Umbilical cord (tissue), 2 donors: ENCODE data around the gene MZT2A. TPM values are rescaled to one million over a fixed set of nuclear protein-coding genes. Genes with fewer than 3 reads are reported as not detected.
"Not testable (repeated sequence)": the region's sequence is repeated elsewhere in the genome, so short reads cannot be mapped to it uniquely, and the experiment has no call there.

Experiments used
- DNase-seq: peaks from one replicate; pipeline ENCODE4 v3.0.0-alpha.2; 2015; ENCODE audit warnings: low spot score
- total RNA-seq: library from RNA; depleted of rRNA; stranded (reverse); fragments of >200 nt; gene quantifications from one replicate; pipeline ENCODE4 v1.2.3, GENCODE V29; 2014; ENCODE audit warnings: low replicate concordance; ENCODE audit not compliant: insufficient read depth

MZT2A gene, protein sequence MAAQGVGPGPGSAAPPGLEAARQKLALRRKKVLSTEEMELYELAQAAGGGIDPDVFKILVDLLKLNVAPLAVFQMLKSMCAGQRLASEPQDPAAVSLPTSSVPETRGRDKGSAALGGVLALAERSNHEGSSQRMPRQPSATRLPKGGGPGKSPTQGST
- 59.2 TPM for total RNA-seq

DNA sequence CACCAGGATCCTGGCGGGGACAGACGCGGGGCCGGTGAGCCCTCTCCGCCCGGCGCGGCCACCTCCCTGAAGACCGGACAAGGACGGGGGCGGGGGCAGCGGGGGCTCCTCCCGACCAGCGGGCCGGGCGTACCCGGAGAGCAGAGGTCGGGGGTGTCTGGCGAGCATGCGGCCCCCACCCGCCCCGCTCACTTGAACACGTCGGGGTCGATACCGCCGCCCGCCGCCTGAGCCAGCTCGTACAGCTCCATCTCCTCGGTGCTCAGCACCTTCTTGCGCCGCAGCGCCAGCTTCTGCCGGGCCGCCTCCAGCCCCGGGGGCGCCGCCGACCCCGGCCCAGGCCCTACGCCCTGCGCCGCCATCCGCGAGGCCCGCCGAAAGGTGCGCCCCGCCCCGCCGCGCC is at the start of gene MZT2A:
Gene MZT2A, minus strand, starts transcription at position 383 of the 403 bp plus-strand sequence. Its CDS starts 21 bp downstream, at position 362.
- not testable (repeated sequence) for DNase-seq

GRCh38 chr2:131538856-131539255 is 46.7 kb upstream of the MZT2A start:
- not testable (repeated sequence) for DNase-seq

DNA sequence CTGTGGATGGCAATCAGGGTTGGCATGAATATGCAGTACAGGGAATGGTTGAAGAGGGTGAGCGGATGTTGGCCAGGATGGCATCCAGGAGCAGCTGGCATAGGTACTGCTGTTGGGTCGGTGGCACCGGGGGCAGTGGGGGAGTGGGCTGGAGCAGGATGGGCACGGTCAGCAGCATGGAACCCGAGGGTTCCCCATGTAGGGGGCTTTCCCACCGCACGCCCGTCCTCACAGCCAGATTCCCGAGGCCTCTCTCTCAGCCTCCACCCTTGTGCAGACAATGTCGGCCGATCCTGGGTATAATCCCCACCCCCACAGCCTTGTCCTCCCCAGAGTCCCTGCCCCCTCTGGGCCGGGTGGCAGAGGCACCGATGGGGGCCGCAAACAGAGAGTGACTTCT is 44.6 kb upstream of the MZT2A start:
- DNase-seq: not testable (repeated sequence)

- DNase-seq: not testable (repeated sequence)
Measured at GRCh38 chr2:131535951-131536826, 44.0 kb upstream of the MZT2A start.

- no peak for DNase-seq
Measured at GRCh38 chr2:131535526-131535925, 43.3 kb upstream of the MZT2A start.

- not testable (repeated sequence) for DNase-seq
Measured at GRCh38 chr2:131534965-131535364, 42.8 kb upstream of the MZT2A start.

- not testable (repeated sequence) for DNase-seq
Measured at GRCh38 chr2:131534317-131534672, 42.1 kb upstream of the MZT2A start.

- not testable (repeated sequence) for DNase-seq
Measured at GRCh38 chr2:131533609-131534316, 41.6 kb upstream of the MZT2A start.

DNA sequence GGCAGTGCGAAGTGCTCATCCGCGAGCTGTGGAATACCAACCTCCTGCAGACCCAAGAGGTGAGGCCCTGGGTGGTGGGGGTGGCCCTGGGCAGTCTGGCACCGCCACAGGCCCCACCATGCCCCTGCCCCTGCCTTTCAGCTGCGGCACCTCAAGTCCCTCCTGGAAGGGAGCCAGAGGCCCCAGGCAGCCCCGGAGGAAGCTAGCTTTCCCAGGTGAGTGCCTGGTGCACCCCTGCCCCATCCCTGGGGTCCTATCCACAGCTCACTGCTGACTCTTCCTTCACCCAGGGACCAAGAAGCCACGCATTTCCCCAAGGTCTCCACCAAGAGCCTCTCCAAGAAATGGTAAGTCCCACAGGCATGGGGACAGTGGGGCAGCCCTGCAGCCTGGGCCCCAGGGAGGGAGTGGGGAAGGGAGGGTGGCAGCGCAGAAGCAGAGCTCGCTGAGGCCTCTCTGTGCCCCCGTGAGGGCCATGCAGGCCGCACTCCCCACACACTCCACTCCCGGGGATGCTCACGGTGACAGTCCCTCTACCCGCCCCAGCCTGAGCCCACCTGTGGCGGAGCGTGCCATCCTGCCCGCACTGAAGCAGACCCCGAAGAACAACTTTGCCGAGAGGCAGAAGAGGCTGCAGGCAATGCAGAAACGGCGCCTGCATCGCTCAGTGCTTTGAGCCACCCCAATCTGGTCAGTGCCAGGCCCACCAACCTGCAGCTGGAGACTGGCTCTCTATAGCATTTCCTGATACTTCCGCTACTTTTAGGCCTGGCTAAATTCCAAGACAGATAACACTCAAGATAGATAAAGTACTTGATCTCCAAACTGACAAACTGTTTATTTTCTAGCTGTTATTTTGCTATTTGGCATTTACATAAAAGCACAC is 40.8 kb upstream of the MZT2A start:
- DNase-seq: not testable (repeated sequence)

- not testable (repeated sequence) for DNase-seq
Measured at GRCh38 chr2:131531547-131532185, 39.5 kb upstream of the MZT2A start.

DNA sequence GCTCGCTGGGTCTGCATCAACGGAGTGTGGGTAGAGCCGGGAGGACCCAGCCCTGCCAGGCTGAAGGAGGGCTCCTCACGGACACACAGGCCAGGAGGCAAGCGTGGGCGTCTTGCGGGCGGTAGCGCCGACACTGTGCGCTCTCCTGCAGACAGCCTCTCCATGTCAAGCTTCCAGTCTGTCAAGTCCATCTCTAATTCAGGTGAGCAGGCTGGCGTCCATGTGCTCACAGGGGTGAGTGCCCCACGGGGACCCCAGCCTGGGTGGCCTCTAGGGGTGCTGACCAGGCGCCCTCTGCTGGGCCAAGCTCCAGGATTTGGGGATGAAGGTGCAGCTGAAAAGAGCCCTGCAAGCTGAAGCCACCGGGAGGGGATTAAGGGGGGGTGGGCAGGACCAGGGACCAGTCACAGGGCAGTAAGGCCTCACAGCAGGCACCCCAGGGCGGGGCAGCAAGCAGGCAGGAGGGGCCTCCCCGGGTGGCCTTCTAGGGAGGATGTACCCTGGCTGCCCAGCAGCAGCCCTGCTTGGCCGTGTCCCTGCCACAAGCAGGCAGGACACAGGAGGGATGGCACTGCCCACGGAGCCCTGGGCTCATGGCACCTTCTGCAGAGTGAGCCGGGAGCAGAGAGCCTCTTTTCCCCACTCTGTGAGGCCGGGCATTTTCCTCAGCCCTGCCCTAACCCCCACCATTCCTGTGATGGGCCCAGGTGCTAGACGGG is 38.6 kb upstream of the MZT2A start:
- not testable (repeated sequence) for DNase-seq

DNA sequence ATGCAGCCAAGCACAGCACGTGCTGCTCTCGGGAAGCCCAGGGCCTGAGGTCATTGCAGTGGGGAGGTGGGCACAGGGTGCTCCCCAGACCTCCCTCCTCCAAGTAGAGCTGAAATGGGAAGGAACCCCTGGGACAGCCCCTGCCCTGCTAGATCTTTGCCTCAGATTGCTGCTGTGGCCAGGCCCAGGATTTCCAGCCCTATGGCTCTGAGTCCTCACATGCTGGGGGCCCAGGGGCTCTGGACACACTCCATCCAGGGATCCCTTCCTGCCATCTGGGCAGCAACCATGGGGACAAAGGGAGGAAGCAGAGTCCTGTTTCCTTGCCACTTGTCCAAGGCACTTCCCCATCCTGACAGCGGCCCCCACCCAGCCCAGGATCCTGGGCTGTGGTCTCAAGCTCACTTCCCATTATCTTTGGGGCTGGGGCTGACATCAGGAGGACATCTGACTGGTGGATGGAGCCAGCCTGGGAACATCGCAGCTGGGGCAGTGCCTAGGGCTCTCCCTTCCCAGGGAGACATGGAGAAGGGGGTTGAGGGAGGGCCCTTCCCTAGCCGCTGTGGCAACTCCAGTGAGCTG is 37.8 kb upstream of the MZT2A start:
- not testable (repeated sequence) for DNase-seq

GRCh38 chr2:131528981-131529863 is 37.0 kb upstream of the MZT2A start:
- DNase-seq: not testable (repeated sequence)

DNA sequence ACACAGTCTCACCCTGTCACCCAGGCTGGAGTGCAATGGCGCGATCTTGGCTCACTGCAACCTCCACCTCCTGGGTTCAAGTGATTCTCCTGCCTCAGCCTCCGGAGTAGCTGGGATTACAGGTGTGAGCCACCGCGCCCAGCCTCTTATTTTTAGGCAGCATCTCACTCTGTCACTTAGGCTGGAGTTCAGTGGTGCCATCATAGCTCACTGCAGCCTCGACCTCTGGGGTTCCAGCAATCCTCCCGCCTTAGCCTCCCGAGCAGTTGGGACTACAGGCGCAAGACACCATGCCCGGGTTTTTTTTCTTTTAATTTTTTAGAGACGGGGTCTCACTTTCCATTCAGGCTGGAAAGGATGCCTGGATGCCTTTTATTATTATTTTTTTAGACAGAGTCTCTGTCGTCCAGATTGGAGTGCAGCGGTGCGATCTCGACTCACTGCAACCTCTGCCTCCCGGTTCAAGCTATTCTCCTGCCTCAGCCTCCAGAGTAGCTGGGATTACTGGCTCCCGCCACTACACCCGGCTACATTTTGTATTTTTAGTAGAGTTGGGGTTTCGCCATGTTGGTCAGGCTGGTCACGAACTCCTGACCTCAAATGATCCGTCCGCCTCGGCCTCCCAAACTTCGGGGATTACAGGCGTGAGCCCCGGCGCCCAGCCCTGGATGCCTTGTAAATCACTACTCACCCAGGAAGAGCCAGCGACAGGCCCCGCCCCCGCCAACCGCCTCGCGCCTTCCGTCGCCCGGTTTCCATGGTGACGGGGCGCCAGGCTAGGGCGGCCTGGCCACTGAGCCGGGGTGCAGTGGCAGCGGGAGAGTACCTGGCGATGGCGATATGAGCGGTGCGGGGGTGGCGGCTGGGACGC is 35.2 kb upstream of the MZT2A start, which contains the start of gene CCDC74A:
Gene CCDC74A, plus strand, starts transcription at position 758 of the 871 bp plus-strand sequence. Its CDS starts 83 bp downstream, at position 841.
- DNase-seq: peak; percentile 34

GRCh38 chr2:131525256-131525655 is 33.1 kb upstream of the MZT2A start:
- DNase-seq: not testable (repeated sequence)

- DNase-seq: no peak
Measured at GRCh38 chr2:131521961-131522781, 30.0 kb upstream of the MZT2A start.
